Adrenal gland (tissue), 5 donors: Measurements from ENCODE around the gene CHDH.

ENCODE experiments used
- POLR2A ChIP-seq, 2 donors: fragments of 450-650 bp; IDR thresholded peaks; one replicate each; pipeline ENCODE4 v1.6.1; 2017; ENCODE audit warnings: antibody characterized with exemption in 2 of 2, mild to moderate bottlenecking in 2 of 2, moderate library complexity in 1 of 2
- TF ChIP-seq, protein P1 (sequence below), 6 experiments: fragments of 450-650 bp in 4 of 6; fragments of 200-600 bp in 2 of 6; sonication (generic) in 1 of 6; IDR thresholded peaks; 1 replicate in 5 of 6; 2 replicates in 1 of 6; pipeline versions ENCODE4 v1.5.1 to v1.8.0; 2016 to 2021; ENCODE audit warnings: antibody characterized with exemption in 6 of 6, mild to moderate bottlenecking in 2 of 6, moderate library complexity in 1 of 6
- donor health status: DM: no; HTN: no; CAD: no.

DNA sequence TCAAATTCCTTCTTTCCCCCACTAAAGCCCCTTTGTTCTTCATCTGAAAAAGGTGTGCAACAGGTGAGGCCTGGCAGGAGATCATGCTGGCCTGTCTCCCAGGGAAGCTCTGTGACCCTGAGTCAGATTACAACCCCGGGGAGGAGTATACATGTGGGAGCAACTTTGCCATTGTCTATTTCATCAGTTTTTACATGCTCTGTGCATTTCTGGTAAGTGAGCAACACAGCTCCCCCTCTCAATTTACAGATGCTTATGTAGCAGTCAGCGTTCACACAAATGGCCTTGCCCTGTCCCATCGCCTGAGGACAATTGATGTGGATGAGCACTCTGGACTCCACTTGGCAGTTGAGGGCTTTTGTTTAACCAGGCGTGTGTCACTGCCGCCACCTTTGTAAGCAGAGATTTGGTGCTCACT is 70.4 kb downstream of the CHDH start:
- TF ChIP-seq, protein P1, sequence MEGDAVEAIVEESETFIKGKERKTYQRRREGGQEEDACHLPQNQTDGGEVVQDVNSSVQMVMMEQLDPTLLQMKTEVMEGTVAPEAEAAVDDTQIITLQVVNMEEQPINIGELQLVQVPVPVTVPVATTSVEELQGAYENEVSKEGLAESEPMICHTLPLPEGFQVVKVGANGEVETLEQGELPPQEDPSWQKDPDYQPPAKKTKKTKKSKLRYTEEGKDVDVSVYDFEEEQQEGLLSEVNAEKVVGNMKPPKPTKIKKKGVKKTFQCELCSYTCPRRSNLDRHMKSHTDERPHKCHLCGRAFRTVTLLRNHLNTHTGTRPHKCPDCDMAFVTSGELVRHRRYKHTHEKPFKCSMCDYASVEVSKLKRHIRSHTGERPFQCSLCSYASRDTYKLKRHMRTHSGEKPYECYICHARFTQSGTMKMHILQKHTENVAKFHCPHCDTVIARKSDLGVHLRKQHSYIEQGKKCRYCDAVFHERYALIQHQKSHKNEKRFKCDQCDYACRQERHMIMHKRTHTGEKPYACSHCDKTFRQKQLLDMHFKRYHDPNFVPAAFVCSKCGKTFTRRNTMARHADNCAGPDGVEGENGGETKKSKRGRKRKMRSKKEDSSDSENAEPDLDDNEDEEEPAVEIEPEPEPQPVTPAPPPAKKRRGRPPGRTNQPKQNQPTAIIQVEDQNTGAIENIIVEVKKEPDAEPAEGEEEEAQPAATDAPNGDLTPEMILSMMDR (IDR thresholded peaks at IDR 0.05): no peak
- TF ChIP-seq POLR2A (IDR thresholded peaks at IDR 0.05): no peak
